Neural crest cell (in vitro differentiated cells): Measurements from ENCODE around the gene CCDC9B. TPM values are rescaled to one million over a fixed set of nuclear protein-coding genes. Genes with fewer than 3 reads are reported as not detected.

ENCODE experiments used
- DNase-seq: peaks from one replicate; pipeline ENCODE4 v3.0.0; 2021; ENCODE audit warnings: low read depth, mixed read lengths, low spot score
- H3K27ac Mint-ChIP-seq: one replicate; pipeline ENCODE4 v1.8.0; 2021; ENCODE audit warnings: mild to moderate bottlenecking, mixed read lengths; ENCODE audit not compliant: unreplicated experiment
- H3K27me3 Mint-ChIP-seq: 2 replicates; pipeline ENCODE4 v1.8.0; 2021; ENCODE audit warnings: low read depth, mild to moderate bottlenecking, mixed read lengths
- H3K36me3 Mint-ChIP-seq: 2 replicates; pipeline ENCODE4 v1.8.0; 2021; ENCODE audit warnings: low read depth, mild to moderate bottlenecking, mixed read lengths
- H3K4me1 Mint-ChIP-seq: 2 replicates; pipeline ENCODE4 v1.8.0; 2021; ENCODE audit warnings: mixed read lengths
- H3K4me3 Mint-ChIP-seq: one replicate; pipeline ENCODE4 v1.8.0; 2021; ENCODE audit warnings: mild to moderate bottlenecking, mixed read lengths
- H3K9me3 Mint-ChIP-seq: 2 replicates; pipeline ENCODE4 v1.8.0; 2021; ENCODE audit warnings: mixed read lengths
- CTCF ChIP-seq: fragments of 200-600 bp; sonication (generic); conservative IDR thresholded peaks from 2 replicates; pipeline ENCODE4 v1.5.0; 2021; ENCODE audit warnings: antibody characterized with exemption, mild to moderate bottlenecking
- total RNA-seq: library from RNA; stranded (reverse); gene quantifications from 2 replicates; pipeline ENCODE4 v1.2.1, GENCODE V29; 2021

Gene CCDC9B
- total RNA-seq, 1 donor from 2014 or later: 0.33 TPM

- no peaks in the 10 kb centered on the region for H3K27me3 Mint-ChIP-seq
- no peaks in the 10 kb centered on the region for H3K36me3 Mint-ChIP-seq
- no peak for TF ChIP-seq CTCF
- H3K27ac Mint-ChIP-seq: no peak overlapping the region
- no peak overlapping the region for H3K4me3 Mint-ChIP-seq
- no peak for DNase-seq
- H3K4me1 Mint-ChIP-seq: peaks cover 2% of the 10 kb centered on the region
- no peaks in the 10 kb centered on the region for H3K9me3 Mint-ChIP-seq
Observed at GRCh38 chr15:40377606-40378005, 36.9 kb upstream of the CCDC9B start.

GRCh38 chr15:40372981-40373380 lies 32.2 kb upstream of the CCDC9B start:
- no peak for DNase-seq
- Mint-ChIP-seq H3K27ac (no peak overlapping the region), H3K27me3 (peaks cover 16% of the 10 kb centered on the region), H3K9me3 (no peaks in the 10 kb centered on the region), H3K4me3 (no peak overlapping the region), H3K36me3 (no peaks in the 10 kb centered on the region), H3K4me1 (peaks cover 4% of the 10 kb centered on the region)
- TF ChIP-seq CTCF: no peak

DNA sequence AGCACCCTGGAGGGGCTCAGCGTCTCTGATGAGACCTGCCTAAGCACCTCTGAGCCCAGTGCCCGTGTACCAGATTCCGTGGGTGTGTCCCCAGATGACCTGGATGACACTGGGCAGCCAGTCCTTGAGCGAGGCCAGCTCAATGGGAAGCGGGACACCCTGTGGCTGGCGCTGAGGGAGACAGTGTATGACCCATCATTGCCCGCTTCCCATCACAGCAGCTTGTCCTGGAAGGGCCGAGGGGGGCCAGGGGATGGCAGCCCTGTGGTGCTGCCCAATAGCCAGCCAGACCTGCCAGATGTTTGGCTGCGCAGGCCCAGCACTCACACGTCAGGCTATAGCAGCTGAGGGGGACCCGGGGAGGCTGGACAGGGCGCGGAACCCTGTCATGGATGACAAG lies 29.2 kb upstream of the CCDC9B start:
- Mint-ChIP-seq H3K27ac (no peak overlapping the region), H3K36me3 (no peaks in the 10 kb centered on the region), H3K9me3 (no peaks in the 10 kb centered on the region), H3K27me3 (peaks cover 27% of the 10 kb centered on the region), H3K4me1 (peaks cover 4% of the 10 kb centered on the region), H3K4me3 (no peak overlapping the region)
- DNase-seq: no peak
- no peak for TF ChIP-seq CTCF

GRCh38 chr15:40369474-40369869 lies 28.7 kb upstream of the CCDC9B start:
- peaks cover 27% of the 10 kb centered on the region for H3K27me3 Mint-ChIP-seq
- no peaks in the 10 kb centered on the region for H3K36me3 Mint-ChIP-seq
- H3K4me1 Mint-ChIP-seq: peaks cover 4% of the 10 kb centered on the region
- no peak for TF ChIP-seq CTCF
- no peaks in the 10 kb centered on the region for H3K9me3 Mint-ChIP-seq
- H3K27ac Mint-ChIP-seq: no peak overlapping the region
- peak overlapping the region; percentile 64 for H3K4me3 Mint-ChIP-seq
- no peak for DNase-seq

GRCh38 chr15:40368719-40369473 lies 28.2 kb upstream of the CCDC9B start:
- TF ChIP-seq CTCF: no peak
- Mint-ChIP-seq H3K4me1 (peaks cover 4% of the 10 kb centered on the region), H3K36me3 (no peaks in the 10 kb centered on the region), H3K27ac (no peak overlapping the region), H3K9me3 (no peaks in the 10 kb centered on the region), H3K27me3 (peaks cover 27% of the 10 kb centered on the region), H3K4me3 (peak overlapping the region; percentile 64)
- no peak for DNase-seq
